Midbrain (tissue), 1 donor: ENCODE results near the gene KSR2.

ENCODE experiments used
- DNase-seq: peaks from one replicate; lab custom pipeline; 2025; lab: John Stamatoyannopoulos, UW

KSR2 gene

GRCh38 chr12:117580718-117581062 lies 388.1 kb downstream of the KSR2 start:
- DNase-seq, result no peak

GRCh38 chr12:117580015-117580717 lies 388.6 kb downstream of the KSR2 start:
- DNase-seq, result peak; percentile 39

GRCh38 chr12:117577122-117577657 lies 391.6 kb downstream of the KSR2 start:
- DNase-seq, result no peak

- no peak for DNase-seq
Measured at GRCh38 chr12:117576053-117576452, 392.7 kb downstream of the KSR2 start.

- DNase-seq, result no peak
Measured at GRCh38 chr12:117574655-117575054, 394.1 kb downstream of the KSR2 start.

GRCh38 chr12:117572755-117573154 lies 396.0 kb downstream of the KSR2 start:
- DNase-seq, result no peak

- DNase-seq, result no peak
Measured at GRCh38 chr12:117571321-117571720, 397.5 kb downstream of the KSR2 start.

GRCh38 chr12:117570608-117571007 lies 398.2 kb downstream of the KSR2 start:
- DNase-seq, result no peak

GRCh38 chr12:117567644-117568216 lies 401.1 kb downstream of the KSR2 start:
- no peak for DNase-seq

GRCh38 chr12:117564881-117565280 lies 403.9 kb downstream of the KSR2 start:
- peak; percentile 1 for DNase-seq

GRCh38 chr12:117563706-117564105 lies 405.1 kb downstream of the KSR2 start:
- no peak for DNase-seq

GRCh38 chr12:117563007-117563406 lies 405.8 kb downstream of the KSR2 start:
- no peak for DNase-seq

GRCh38 chr12:117561990-117562389 lies 406.8 kb downstream of the KSR2 start:
- DNase-seq, result no peak

- no peak for DNase-seq
Measured at GRCh38 chr12:117559978-117560377, 408.8 kb downstream of the KSR2 start.

GRCh38 chr12:117555889-117556288 lies 412.9 kb downstream of the KSR2 start:
- no peak for DNase-seq

- DNase-seq, result no peak
Measured at GRCh38 chr12:117552971-117553370, 415.8 kb downstream of the KSR2 start.

- DNase-seq, result no peak
Measured at GRCh38 chr12:117551665-117552064, 417.1 kb downstream of the KSR2 start.

GRCh38 chr12:117547209-117547608 lies 421.6 kb downstream of the KSR2 start:
- DNase-seq, result no peak

- DNase-seq, result no peak
Measured at GRCh38 chr12:117545216-117545615, 423.6 kb downstream of the KSR2 start.

- no peak for DNase-seq
Measured at GRCh38 chr12:117540011-117540410, 428.8 kb downstream of the KSR2 start.

- no peak for DNase-seq
Measured at GRCh38 chr12:117538926-117539325, 429.9 kb downstream of the KSR2 start.

GRCh38 chr12:117538032-117538690 lies 430.6 kb downstream of the KSR2 start:
- DNase-seq, result no peak

GRCh38 chr12:117533687-117534086 lies 435.1 kb downstream of the KSR2 start:
- no peak for DNase-seq
